Hindlimb muscle (tissue), 1 donor: ENCODE results near the gene ZNF451. TPM values are rescaled to one million over a fixed set of nuclear protein-coding genes. Genes with fewer than 3 reads are reported as not detected.

Experiments
- DNase-seq: peaks from one replicate; pipeline ENCODE4 v3.0.0-alpha.2; 2013
- polyA plus RNA-seq: library from polyadenylated mRNA; unstranded; fragments of 120-200 nt; gene quantifications from one replicate; pipeline ENCODE4 v1.2.1, GENCODE V29; 2013; ENCODE audit not compliant: insufficient read length

Gene ZNF451
- polyA plus RNA-seq, 1 donor = 21.1 TPM

- DNase-seq = no peak
These were observed 58.2 kb downstream of the ZNF451 start for GRCh38 chr6:57147955-57148858.

- DNase-seq = no peak
These were observed 68.7 kb downstream of the ZNF451 start for GRCh38 chr6:57158658-57159057.

GRCh38 chr6:57159127-57159526 is 69.1 kb downstream of the ZNF451 start:
- DNase-seq = no peak

- DNase-seq = no peak
These were observed 72.0 kb downstream of the ZNF451 start for GRCh38 chr6:57162028-57162427.

- DNase-seq = no peak
These were observed 72.5 kb downstream of the ZNF451 start for GRCh38 chr6:57162516-57162915.

- DNase-seq = no peak
These were observed 74.0 kb downstream of the ZNF451 start for GRCh38 chr6:57163956-57164355.

- no peak for DNase-seq
These were observed 75.1 kb downstream of the ZNF451 start for GRCh38 chr6:57165080-57165479.

- peak; percentile 90 for DNase-seq
These were observed 82.4 kb downstream of the ZNF451 start, which contains the start of gene BAG2 for GRCh38 chr6:57172136-57173055. Gene BAG2, plus strand, starts transcription at chr6:57172326. Its CDS starts 372 bp downstream, at chr6:57172698.

GRCh38 chr6:57173056-57173885 is 83.3 kb downstream of the ZNF451 start:
- peak; percentile 29 for DNase-seq

GRCh38 chr6:57173886-57174510 is 84.0 kb downstream of the ZNF451 start:
- DNase-seq = peak; percentile 26

- no peak for DNase-seq
These were observed 84.5 kb downstream of the ZNF451 start for GRCh38 chr6:57174511-57174907.

- DNase-seq = peak; percentile 86
These were observed 87.7 kb downstream of the ZNF451 start for GRCh38 chr6:57177545-57178265.

- no peak for DNase-seq
These were observed 90.6 kb downstream of the ZNF451 start for GRCh38 chr6:57180596-57180995.

- peak; percentile 14 for DNase-seq
These were observed 92.0 kb downstream of the ZNF451 start for GRCh38 chr6:57182017-57182432.

GRCh38 chr6:57183336-57183735 is 93.3 kb downstream of the ZNF451 start:
- no peak for DNase-seq

GRCh38 chr6:57190140-57190539 is 100.2 kb downstream of the ZNF451 start:
- peak; percentile 36 for DNase-seq

- DNase-seq = no peak
These were observed 103.2 kb downstream of the ZNF451 start for GRCh38 chr6:57193177-57193576.

- DNase-seq = no peak
These were observed 105.5 kb downstream of the ZNF451 start for GRCh38 chr6:57195457-57195856.

- no peak for DNase-seq
These were observed 109.1 kb downstream of the ZNF451 start for GRCh38 chr6:57198926-57199636.

GRCh38 chr6:57201718-57202117 is 111.7 kb downstream of the ZNF451 start:
- no peak for DNase-seq
